Thyroid gland (tissue), 4 donors: ENCODE data around the gene ETV7.

Source experiments
- CTCF ChIP-seq, 6 experiments: fragments of 200-600 bp in 3 of 6; fragments of 450-650 bp in 3 of 6; sonication (generic) in 3 of 6; IDR thresholded peaks; one replicate each; pipeline ENCODE4 v1.5.1; 2016 to 2019; ENCODE audit warnings: antibody characterized with exemption in 6 of 6, mild to moderate bottlenecking in 2 of 6, inconsistent platforms in 1 of 6, moderate library complexity in 1 of 6
- POLR2A ChIP-seq, 2 donors: fragments of 450-650 bp; IDR thresholded peaks; one replicate each; pipeline ENCODE4 v1.6.1; 2017; ENCODE audit warnings: antibody characterized with exemption in 2 of 2, mild to moderate bottlenecking in 2 of 2, moderate library complexity in 1 of 2

GRCh38 chr6:36357872-36358225 lies 29.6 kb downstream of the ETV7 start:
- no peak for TF ChIP-seq CTCF (IDR thresholded peaks at IDR 0.05)
- no peak for TF ChIP-seq POLR2A (IDR thresholded peaks at IDR 0.05)
